GM13976 (cell line): ENCODE data around the gene CD80.
A peak's percentile ranks its signal among the peaks of the same experiment; 100 is the strongest.

Experiments used
- DNase-seq: peaks from one replicate; pipeline ENCODE4 v3.0.0; 2012; ENCODE audit warnings: low spot score
- in situ Hi-C: fragments of 300-500 bp; cut with MboI; formaldehyde crosslinking; loops from one replicate; pipeline ENCODE4 v1.12.0; 2022; ENCODE audit warnings: low sequenced_read_pairs, mixed read lengths, inconsistent platforms; ENCODE audit not compliant: unreplicated experiment
- TF ChIP-seq, protein P1 (sequence below): IDR thresholded peaks from 2 replicates; pipeline ENCODE4 v1.5.1; 2012; ENCODE audit warnings: borderline replicate concordance, mild to moderate bottlenecking; ENCODE audit not compliant: insufficient read depth; ENCODE audit errors: extremely low read depth, missing control alignments, control extremely low read depth

Gene CD80

DNA sequence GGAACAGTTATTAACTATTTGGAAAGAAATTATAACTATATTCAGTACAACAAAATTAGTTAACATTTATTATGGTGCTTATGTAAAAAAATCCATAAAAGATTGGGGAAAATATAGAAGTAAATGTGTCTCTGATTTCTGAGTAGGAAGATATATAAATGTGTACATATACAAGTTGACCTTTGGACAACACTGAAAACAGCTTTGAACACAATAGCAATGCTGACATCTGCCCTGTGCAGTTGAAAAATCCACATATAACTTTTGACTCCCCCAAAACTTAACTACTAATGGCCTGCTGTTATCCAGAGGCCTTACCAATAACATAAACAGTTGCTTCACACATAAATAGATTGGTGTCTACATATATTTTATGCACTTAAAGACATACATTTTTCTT is 48.7 kb downstream of the CD80 start:
- no peak for DNase-seq
- TF ChIP-seq, protein P1, sequence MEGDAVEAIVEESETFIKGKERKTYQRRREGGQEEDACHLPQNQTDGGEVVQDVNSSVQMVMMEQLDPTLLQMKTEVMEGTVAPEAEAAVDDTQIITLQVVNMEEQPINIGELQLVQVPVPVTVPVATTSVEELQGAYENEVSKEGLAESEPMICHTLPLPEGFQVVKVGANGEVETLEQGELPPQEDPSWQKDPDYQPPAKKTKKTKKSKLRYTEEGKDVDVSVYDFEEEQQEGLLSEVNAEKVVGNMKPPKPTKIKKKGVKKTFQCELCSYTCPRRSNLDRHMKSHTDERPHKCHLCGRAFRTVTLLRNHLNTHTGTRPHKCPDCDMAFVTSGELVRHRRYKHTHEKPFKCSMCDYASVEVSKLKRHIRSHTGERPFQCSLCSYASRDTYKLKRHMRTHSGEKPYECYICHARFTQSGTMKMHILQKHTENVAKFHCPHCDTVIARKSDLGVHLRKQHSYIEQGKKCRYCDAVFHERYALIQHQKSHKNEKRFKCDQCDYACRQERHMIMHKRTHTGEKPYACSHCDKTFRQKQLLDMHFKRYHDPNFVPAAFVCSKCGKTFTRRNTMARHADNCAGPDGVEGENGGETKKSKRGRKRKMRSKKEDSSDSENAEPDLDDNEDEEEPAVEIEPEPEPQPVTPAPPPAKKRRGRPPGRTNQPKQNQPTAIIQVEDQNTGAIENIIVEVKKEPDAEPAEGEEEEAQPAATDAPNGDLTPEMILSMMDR: no peak
- in situ Hi-C loops: no loop called here

DNA sequence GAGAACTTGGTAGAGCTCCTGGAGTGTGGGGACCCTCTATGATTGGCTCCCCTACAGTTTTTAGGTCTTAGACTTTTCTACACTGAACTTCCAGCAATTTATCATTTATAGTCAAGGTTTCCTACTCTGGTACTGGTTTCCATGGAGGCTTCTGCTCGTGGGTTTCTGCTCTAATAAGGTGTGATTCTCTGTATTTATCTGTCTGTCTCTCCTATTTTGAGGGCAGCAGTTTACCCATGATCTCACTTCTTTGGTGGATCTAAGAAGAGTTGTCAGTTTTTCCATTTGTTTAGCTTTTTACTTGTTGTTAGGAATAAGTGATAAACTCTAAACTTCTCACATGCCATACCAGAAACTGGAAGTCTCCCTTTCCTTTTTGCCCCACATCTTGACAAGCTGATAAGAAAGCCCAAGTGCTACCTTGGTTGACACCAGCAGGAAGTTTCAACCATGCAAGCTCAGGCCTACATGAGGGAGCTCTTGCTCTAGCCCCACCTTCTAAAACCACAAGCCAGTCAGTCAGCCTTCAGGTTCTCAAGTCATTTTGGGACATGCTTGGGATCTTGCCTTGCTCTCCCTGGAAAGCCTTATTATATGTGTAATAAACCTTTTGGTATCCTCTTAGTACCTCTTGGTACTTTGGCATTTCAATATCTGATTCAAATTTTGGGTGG is 51.1 kb downstream of the CD80 start:
- TF ChIP-seq, protein P1: no peak
- in situ Hi-C loops: no loop called here
- peak; percentile 25 for DNase-seq

DNA sequence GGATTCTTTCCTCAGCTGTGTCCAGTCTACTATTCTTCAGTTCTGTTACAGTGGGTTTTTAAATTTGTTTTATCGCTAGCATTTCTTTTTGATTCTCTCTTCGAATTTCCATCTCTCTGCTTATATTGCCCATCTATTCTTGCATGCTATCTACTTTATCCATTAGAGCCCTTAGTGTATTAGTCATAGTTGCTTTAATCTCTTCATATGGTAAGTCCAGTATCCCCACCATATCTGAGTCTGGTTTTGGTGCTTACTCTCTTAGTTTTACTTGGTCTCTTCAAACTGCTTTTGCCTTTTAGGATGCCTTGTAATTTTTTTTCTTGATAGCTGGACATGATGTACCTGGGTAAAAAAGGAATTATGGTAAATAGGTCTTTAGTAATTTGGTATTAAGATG is 52.0 kb downstream of the CD80 start:
- in situ Hi-C loops: no loop called here
- DNase-seq: no peak
- TF ChIP-seq, protein P1: no peak

DNA sequence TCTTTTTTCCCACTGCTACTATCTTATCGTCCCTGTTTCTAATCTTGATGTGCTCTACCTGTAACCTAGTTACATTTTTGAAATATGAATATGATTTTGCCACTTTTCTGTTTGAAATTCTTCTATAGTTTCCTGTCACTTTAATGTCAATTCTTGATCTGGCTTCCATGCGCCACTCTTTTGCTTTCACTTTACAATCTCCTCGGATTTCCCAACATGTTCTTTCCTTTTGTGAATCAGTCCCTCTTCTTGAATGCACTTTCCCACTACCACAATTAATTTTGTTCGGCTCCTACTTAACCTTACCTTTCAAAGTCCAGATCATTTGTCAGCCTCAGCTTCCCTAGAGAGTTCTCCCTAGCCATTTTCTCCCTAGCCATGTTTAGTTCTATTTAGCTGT is 52.8 kb downstream of the CD80 start:
- no peak for DNase-seq
- TF ChIP-seq, protein P1: no peak
- in situ Hi-C loops: no loop called here

DNA sequence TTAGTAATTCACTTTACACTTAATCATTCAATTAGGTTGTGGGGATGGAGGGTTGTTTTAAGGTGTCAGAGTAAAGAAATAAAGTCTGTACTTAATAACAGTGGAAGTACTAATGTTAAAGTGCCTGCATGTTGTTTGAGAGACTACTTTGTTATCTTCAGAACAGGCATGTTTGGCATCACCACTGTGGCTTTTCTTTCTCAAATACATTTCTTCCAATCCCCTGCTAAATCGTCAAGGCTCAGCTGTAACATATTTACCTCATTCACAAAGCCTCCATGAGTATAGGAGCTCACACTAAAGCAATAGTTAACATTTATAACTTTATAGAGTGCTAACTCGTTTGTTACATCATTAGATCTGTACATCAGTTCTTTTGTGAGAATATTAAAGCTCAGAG is 58.5 kb downstream of the CD80 start:
- in situ Hi-C loops: no loop called here
- DNase-seq: no peak
- TF ChIP-seq, protein P1: no peak

DNA sequence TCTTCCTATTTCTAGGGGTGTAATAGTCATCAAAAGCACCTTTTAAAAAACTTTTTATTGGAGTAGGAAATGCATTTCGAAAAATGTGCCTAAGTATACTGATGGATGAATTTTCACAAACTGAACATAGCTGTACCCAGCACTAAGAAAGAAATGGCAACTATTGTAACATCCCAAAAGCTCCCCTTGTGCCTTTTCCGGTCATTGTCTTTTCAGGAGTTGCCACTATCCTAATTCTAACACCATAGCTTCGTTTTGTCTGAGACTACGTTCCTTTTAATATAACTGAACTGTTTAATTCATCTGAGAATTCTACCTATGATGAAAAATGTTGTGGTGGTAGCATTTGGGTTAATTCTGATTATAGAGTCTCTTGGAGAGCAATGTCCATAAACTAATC is 59.1 kb downstream of the CD80 start:
- TF ChIP-seq, protein P1: no peak
- in situ Hi-C loops: no loop called here
- DNase-seq: no peak
